Hepatic stellate cell (primary cell): ENCODE measurements around the gene MTFR1L.

ENCODE experiments used
- DNase-seq: peaks from one replicate; pipeline ENCODE4 v3.0.0; 2011; ENCODE audit warnings: low spot score

The MTFR1L gene

DNA sequence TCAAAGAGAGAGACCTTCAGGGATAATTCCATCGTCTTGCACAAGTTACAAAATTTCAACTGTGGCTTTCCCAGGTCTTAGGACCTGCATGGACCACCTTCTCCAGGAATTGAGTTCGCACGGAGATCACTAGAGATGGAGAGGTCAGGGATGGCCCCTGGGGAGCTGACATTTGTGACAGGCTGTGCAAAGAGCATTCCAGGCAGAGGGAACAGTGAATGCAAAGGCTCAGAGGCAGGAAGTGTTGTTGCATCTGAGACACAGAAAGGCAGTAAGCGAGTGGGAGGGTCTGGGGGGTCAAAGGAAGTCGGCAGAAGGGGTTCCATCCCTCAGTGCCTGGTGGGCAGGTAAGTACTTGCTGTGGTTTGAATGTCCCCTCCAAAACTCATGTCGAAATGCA, 29.3 kb upstream of the MTFR1L start:
- DNase-seq = no peak

DNA sequence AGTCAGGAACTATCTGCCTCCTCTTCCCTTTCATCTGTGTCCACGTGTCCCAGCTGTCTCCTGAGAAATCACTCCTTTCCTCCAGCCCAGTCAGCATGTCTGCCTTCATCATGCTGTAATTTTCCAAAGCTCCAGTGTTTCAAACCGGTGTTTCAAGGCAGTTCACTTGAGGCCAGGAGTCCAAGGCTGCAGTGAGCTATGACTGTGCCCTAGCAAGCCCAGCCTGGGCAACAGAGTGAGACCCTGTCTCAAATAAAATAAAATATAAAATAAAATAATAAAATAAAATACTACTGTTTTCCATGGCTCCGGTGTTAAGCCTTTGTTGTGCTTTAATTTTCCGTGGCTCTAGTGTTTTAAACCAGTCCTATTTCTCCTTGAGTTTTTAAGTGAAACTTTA, 27.6 kb upstream of the MTFR1L start:
- no peak for DNase-seq

DNA sequence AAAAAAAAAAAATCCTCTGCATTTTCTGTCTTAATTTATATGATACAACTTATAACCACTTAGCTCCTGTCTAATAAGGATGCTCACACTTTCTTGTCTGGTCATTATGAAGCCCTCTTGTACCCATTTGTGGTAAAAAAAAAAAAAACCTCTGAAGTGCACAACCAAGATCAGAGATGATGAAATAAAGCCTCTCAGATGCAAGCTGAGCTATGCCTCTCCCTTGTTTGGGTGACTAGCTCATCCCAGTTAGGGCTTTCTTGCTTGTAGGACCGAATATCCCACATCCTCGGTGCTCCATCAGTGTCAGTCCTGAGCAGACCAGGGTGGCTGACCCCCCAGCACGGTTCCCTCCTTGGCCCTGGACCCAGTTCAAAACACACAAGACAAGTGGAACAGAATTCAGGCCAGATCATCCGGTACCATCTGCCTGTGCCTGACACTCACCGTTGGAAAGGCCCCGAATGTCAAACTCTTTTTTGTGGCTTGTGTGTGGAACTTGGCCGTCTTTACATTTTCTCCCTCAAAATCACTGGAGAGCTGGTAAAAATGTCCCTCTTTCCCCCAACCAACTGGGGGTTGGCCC, 26.1 kb upstream of the MTFR1L start:
- DNase-seq = no peak

DNA sequence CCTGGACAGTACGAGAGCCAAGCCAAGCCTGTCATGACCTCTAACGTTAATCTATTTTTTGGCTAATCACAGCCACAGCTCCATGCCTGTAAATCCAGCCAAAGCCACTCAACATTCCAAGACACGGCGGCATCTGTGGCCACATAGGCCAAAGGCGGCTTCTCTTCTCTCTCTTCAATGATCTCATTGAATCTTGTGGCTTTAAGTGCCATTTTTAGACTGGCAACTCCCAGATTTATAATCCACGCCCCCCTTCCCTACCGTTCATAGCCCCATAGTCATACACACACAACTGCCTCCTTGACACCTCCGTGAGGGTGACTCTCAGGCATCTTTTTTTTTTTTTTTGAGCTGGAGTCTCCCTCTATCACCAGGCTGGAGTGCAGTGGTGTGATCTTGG, 25.4 kb upstream of the MTFR1L start:
- peak; percentile 71 for DNase-seq

DNA sequence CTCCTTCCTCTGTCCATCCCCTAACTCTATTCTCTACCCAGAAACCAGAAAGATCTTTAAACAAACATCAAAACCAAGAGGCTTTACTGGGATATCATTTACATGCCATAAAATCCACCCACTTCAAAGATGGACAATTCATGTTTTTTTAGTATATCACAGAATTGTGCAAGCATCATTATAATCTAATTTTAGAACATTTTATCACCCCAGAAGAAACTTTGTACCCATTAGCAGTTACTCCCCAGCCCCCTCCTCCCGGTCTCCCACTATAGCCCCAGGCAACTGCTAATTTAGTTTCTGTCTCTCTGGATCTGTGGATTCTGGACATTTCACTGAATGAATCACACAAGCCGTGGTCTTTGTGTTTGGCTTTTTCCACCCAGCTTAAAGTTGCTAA, 24.5 kb upstream of the MTFR1L start:
- DNase-seq = no peak

DNA sequence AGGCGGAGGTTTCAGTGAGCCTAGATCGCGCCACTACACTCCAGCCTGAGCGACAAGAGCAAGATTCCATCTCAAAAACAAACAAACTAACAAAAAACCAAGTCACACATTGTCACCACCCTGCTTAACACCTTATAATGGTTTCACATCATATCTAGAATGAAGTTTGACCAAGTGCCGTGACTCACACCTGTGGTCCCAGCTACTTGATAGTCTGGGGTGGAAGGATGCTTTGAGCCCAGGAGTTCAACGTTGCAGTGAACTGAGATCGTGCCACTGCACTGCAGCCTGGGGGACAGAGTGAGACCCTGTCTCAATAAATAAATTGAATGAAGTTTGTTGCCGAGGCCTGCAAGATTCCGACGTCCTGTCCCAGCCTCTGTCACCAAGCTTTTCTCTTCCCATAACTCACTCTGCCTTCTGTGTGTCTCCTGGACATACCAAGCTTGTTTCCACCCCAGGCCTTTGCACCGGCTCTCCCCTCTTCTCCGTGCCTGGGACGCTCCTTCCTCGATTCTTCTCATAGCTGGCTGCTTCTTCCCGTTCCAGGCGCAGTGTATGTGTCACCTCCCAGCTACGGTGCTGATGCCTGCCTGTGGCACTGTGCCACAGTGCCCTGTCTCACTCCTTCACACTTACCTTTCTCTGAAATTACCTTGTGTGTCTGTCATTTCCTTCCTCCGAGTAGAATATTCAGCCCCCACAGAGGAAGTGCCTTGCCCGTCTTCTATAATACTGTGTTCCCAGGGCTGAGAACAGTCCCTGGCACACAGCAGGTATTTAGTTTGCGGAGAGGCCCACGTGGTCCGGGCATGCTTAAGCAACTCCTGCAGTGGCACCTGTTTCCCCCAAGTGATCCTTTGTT, 23.6 kb upstream of the MTFR1L start:
- DNase-seq = no peak

DNA sequence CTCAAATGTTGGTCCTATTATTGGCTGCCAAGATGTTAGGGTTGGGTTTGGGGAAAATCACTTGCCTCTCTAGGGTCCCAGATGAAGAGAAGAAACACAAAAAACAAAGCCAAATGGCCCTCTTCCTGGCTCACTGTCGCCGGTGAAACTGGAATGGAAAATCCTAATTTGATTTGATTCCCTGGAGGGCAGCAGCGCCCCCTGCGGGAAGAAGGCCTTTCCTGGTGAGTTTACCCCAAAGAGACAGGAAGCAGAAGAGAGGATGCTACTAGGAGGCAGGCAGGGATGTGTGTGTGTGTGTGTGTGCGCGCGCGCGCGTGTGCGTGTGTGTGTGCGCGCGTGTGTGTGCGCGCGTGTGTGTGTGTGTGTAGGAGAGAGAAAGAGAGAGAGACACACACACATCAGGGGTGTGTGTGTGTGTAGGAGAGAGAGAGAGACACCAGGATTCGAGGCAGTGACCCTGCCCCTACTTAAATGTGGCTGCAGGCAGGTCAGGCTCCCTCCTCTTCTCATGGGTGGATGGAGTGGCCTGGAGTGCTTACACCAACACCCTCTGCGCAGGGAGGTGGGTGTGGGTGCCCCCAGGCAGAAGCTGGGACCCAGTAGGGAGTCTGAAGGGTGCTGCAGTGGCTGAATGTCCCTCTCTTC, 22.8 kb upstream of the MTFR1L start:
- peak; percentile 84 for DNase-seq

DNA sequence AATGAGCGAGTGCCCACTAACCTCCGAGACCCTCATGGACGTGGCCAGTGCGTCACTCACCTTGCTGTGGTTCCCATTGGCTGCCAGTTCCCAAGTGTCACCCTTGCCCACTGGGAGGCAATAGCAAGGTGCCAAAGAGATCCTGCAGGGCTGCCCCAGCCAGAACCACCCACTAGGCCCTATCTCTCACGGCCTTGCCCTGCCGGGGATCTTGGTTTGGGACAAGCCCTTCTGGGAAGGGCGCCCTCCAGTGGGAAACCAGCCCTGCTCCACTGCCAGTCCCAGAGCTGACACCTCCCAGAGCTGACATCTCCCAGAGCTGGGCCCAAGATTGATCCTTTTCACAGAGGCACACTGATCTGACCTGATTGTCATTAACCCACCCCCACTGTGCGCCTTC, 21.8 kb upstream of the MTFR1L start:
- DNase-seq = peak; percentile 77

DNA sequence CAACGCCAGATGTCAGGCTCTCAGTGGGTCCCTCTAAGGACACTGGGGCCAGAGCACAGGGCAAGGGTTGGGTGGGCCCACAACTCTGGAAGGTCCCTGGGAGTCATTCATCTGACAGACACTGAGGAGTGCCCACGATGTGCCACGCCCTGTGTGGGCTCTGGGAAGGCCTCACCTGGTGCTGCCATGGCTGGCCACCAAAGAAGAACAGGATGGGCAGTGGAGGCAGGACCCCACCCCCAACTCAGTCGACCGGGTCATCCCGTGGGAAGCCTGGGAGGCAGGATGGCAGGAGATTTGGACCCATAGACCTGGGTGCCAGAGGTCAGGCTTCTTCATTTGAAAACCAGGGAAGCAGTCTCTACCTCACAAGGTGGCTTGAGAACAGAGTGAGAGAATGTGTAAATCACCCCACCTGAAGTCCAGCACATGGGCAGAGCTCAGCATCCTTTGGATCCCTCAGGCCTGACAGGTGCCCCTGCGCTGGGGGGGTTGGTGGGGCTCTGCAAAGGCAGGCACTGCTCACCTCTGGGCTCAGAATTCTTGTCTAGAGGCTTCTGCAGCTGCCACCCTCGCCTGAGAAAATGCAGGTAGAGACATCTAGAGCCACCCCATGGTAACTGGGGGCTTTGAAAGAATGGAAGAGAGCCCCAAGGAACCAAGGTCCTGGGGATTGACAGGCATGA, 20.9 kb upstream of the MTFR1L start:
- DNase-seq = no peak

DNA sequence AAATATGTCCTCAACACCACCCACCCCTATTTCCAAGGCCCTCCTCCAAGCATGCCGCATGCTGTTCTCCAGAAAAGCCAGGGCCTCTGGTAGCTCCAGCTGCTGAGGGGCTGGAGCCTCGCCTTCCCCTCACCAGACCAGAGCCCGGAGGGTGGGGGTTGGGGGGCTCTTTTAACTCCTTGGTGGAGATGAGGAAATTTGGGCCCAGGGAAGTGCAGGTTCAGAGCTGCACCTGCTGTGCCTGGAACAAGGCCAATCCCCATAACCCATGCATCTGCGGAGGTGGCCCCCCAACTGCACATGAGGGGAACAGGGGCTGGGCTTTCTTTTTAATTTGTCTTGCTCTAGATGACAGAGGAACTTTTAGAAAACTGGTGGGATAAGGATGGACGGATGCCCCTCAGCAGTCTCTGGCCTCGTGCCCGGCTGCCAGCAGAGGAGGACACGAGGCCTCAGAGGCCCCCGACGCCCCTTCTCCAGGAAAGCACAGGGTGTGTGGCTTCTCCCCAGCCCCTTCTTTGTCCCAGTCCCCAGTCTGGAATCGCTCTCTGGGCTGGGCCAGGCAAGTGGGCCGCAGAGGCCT, 20.3 kb upstream of the MTFR1L start:
- no peak for DNase-seq

DNA sequence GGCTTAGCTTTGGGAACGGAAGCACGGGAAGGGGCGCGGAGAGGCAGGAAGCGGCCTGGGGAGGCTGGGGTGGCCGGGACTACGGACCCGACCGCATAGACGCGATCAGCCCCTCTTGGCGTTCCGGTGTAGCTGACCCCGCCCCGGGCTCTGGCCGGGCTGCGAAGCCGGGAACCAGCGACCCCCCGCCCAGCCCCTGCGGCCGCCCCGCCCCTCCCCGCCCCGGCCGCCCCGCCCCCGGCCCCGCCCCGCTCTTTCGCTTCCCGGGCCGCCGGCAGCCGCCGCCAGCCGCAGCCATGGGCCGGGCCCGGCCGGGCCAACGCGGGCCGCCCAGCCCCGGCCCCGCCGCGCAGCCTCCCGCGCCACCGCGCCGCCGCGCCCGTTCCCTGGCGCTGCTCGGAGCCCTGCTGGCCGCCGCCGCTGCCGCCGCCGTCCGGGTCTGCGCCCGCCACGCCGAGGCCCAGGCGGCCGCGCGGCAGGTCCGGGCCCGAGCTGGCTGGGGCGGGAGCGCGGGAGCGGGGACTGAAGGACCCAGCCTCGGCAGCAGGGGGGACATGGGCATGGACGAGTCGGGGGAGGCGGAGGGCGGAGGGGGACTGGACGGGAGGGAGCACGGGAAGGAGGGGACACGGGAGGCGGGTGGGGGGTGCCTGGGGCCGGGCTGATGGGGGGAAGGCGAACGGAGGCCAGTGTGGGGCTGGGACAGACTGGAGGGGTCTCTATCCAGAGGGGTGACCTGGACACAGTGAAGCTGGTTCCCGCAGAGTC, 19.6 kb upstream of the MTFR1L start, which contains the start of gene SELENON:
TSS of gene SELENON (plus strand) at position 259 of the 768 bp plus-strand sequence. CDS start at position 297, 38 bp downstream.
- peak; percentile 78 for DNase-seq

DNA sequence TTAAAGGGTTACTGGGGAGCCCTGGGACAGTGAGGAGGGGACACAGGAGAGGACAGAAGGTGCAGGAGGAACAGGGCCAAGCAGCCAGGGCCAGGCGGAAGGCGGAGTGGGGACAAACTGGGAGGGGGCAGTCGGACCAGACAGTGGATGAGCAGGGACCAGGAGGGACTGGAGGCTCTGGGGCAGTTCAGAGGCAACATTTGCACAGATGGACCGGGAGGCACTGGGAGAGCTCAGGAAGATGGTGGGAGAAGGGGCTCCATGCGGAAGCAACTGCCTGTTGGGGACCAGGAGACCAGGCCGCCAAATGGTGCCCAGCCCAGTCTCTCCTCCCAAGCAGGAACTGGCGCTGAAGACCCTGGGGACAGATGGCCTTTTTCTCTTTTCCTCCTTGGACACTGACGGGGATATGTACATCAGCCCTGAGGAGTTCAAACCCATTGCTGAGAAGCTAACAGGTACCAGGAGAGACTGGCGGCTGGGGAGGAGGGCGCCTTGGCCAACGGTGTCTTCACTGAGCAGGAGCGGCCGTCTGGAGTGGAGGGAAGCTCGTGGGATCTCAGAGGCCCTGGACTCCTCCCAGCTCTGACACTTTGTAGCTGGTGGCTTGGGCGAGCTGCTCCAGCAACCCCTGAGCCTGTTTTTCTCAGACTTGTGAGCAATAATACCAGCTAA, 18.9 kb upstream of the MTFR1L start:
- peak; percentile 40 for DNase-seq

DNA sequence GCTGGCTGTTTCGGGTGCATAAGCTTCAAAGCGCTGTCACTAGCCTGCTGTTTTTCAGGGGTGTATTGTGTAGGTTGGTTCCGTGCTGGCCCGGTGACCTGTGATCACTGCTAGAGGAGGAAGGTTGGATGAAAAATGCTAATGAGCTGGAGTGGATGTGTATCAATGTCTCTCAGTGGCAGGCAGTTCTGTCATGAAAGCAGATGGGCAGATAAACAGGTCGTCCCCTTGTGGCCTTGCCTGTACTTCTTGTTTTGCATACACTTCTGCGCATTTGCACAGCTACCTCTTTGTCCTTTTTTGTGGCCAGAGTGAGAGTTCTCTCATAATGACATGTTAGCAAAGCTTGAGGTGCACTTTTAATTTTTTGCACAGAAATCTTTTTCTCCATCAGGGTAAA, 16.8 kb upstream of the MTFR1L start:
- no peak for DNase-seq

DNA sequence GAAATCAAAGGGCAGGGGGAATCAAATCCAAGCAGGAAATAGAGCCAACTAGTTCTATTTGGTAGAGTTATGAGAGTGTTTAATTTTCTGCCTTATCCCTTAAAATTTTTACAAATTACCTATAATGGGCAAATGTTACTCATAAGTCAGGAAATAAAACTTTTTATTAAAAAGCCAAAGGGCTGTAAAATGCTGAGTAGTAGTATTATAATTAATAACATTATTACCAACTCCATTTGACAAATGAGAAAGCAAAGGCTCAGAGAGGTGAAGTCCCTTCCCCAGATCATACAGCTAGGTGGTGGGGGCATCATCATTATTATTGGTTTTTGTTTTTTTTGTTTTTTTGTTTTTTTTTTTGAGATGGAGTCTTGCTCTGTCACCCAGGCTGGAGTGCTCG, 16.4 kb upstream of the MTFR1L start:
- DNase-seq = no peak

DNA sequence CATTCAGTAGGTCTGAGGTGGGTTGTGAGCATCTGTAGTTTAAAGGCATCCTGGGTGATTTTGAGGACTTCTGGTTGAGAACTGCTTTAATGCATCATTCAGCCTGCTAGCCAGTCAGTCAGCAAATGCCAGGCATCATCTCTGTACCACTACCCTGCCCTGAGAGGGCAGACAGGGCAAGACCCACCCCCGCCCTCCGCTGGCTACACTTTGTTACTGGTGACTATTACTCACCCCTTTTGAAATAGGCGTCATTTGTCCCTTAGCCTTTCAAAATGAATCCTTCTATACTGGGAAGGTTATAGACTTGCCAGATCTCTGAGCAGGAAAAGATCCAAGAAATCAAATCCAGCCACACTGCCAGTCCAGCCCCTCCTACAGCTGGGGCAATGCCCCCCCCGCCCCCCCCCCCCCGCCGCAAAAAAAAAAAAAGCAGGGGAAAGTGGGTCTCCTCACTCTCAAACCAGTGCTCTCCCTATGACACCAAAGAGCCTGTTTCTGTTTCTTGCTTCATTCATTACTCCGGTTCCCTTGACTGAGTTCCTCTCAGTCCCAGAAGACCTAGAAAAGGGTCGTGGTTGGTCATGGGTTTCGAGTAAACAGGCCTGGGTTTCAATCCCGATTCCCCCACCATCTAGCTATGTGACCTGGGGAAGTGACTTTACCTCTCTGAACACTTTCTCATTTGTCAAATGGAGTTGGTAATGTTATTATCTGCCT, 15.3 kb upstream of the MTFR1L start:
- no peak for DNase-seq

DNA sequence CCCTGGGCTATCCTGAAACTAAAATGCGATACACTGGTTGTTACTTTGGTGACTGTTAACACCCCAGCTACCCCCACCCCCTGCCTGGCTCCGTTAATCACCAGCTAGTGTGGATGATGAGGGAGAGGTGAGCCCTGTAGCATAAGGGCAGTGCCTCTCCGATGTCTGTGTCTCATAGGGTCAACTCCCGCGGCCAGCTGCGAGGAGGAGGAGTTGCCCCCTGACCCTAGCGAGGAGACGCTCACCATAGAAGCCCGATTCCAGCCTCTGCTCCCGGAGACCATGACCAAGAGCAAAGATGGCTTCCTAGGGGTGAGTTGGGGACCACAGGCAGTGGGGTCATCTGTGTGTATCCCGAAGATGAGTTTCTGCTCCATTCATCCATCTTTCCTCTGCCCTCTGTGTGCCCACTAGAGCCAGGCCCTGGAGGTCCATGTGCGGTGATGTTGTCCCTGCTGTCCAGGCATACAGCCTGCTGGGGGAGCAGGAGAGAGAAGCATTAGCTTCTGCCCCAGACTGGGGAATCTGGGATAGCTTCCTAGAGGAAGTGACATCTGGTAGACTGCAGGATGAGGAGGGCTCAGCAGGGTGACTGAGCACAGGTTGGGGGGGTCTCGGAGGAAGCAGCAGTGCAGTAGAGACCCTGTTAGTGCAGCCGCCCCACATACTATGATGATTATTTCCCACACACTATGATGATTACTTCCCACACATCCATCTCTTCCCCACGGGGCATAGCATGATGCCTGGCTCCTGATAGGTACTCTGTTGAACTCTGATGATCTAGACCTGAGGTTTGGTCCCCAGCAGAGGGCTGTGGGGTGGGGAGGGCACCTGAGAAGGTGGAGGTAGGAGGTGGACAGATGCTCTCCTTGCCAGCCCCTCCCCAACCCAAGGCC, 14.5 kb upstream of the MTFR1L start:
- DNase-seq = no peak

DNA sequence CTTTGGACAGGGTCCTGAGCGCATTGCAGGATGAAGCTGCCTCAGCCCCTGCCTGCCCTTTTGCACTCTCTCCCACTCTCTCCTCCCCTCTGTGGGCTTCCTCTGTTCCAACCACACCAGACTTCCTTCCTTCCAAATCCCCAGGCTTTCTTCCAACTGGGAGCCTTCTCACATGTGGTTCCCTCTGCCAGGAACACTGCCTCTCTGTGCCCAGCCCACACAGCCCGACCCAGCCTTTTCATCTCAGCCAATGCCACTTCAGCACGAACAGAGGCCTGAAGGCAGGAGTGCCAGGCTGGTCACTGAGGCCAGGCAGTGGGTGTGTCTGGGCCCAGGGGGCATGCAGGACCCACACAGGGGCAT, 13.9 kb upstream of the MTFR1L start:
- DNase-seq = no peak

DNA sequence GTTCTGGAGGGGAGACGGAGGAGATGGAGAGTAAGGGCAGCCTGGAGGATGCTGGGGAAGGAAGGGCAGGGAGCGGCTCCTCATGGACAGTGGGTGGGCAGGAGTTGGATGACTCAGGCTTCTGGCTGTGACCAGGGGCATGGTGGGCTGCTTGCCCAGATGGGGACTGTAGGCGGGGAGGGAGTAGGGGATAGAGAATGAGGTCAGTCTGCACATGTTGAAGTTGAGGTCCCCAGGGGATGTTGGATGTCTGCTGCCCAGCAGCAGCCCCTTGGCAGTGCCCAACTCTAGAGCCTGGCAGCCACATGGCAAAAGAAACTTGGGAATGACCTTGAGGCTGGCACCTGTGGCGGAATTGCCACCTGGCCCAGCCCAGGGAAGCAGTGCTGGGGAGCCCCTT, 13.3 kb upstream of the MTFR1L start:
- no peak for DNase-seq
